Breast epithelium (tissue), 4 donors: Measurements from ENCODE around the gene PEG3. TPM values are rescaled to one million over a fixed set of nuclear protein-coding genes. Genes with fewer than 3 reads are reported as not detected.

ENCODE experiments used
- DNase-seq, 2 donors: peaks; one replicate each; pipeline ENCODE4 v3.0.0-alpha.2; 2019; ENCODE audit warnings: low spot score in 2 of 2
- H3K27ac ChIP-seq, 2 donors: fragments of 200-600 bp; sonication (generic) in 1 of 2; one replicate each; pipeline ENCODE4 v1.5.1; 2016 to 2019; ENCODE audit warnings: mild to moderate bottlenecking in 1 of 2
- H3K27me3 ChIP-seq, 2 donors: fragments of 200-600 bp; sonication (generic) in 1 of 2; one replicate each; pipeline versions ENCODE4 v1.5.1 to v1.6.0; 2017 to 2019; ENCODE audit warnings: control low read depth in 1 of 2, mild to moderate bottlenecking in 1 of 2
- H3K36me3 ChIP-seq: fragments of 200-600 bp; one replicate; pipeline ENCODE4 v1.5.1; 2019
- H3K4me1 ChIP-seq, 2 donors: fragments of 200-600 bp; sonication (generic); one replicate each; pipeline ENCODE4 v1.5.1; 2016 to 2019; ENCODE audit warnings: control low read depth in 1 of 2
- H3K4me3 ChIP-seq, 3 donors: fragments of 200-600 bp; sonication (generic); 1 replicate in 2 of 3; 2 replicates in 1 of 3; pipeline ENCODE4 v1.5.1; 2016 to 2019; ENCODE audit warnings: mild to moderate bottlenecking in 3 of 3, moderate library complexity in 2 of 3
- H3K9me3 ChIP-seq, 2 donors: fragments of 200-600 bp; sonication (generic) in 1 of 2; one replicate each; pipeline ENCODE4 v1.5.1; 2016 to 2019; ENCODE audit warnings: control low read depth in 1 of 2
- CTCF ChIP-seq, 3 donors: fragments of 450-650 bp; IDR thresholded peaks; one replicate each; pipeline ENCODE4 v1.5.1; 2016 to 2017; ENCODE audit warnings: antibody characterized with exemption in 3 of 3, mild to moderate bottlenecking in 3 of 3, moderate library complexity in 3 of 3
- POLR2A ChIP-seq: fragments of 450-650 bp; IDR thresholded peaks from one replicate; pipeline ENCODE4 v1.6.1; 2016; ENCODE audit warnings: antibody characterized with exemption, mild to moderate bottlenecking, moderate library complexity
- POLR2AphosphoS5 ChIP-seq, 3 donors: sonication (generic); formaldehyde crosslinking; IDR thresholded peaks; one replicate each; pipeline ENCODE4 v1.6.1; 2017; ENCODE audit warnings: antibody characterized with exemption in 3 of 3
- intact Hi-C: fragments of 100-400 bp; cut with DNase I; formaldehyde crosslinking; loops from one replicate; pipeline ENCODE4 v1.15.1; 2023; ENCODE audit warnings: low total_unique reads
- total RNA-seq, 3 donors: library from RNA; depleted of rRNA; stranded (reverse); fragments of >200 nt; gene quantifications; one replicate each; pipeline ENCODE4 v1.1.0, GENCODE V29; 2016

Gene PEG3
- total RNA-seq, 3 donors from 2014 or later: 9.1 to 24.0 (median 17.0) TPM

GRCh38 chr19:56811480-56811879 is 29.0 kb downstream of the PEG3 start:
- intact Hi-C loops: no loop called here
- TF ChIP-seq CTCF (IDR thresholded peaks at IDR 0.05) (no peak), POLR2A (no peak), POLR2AphosphoS5 (IDR thresholded peaks at IDR 0.05) (no peak)
- DNase-seq: no peak

GRCh38 chr19:56810260-56810659 is 30.3 kb downstream of the PEG3 start:
- Histone ChIP-seq H3K27ac (no peak overlapping the region), H3K4me1 (no peaks in the 10 kb centered on the region), H3K36me3 (no peaks in the 10 kb centered on the region), H3K9me3 (peaks cover 0 to 12% of the 10 kb centered on the region in 2 donors), H3K27me3 (no peaks in the 10 kb centered on the region), H3K4me3 (no peak overlapping the region)
- intact Hi-C loops: no loop called here
- no peak for DNase-seq
- no peak for TF ChIP-seq POLR2AphosphoS5 (IDR thresholded peaks at IDR 0.05)
- TF ChIP-seq CTCF (IDR thresholded peaks at IDR 0.05): no peak
- no peak for TF ChIP-seq POLR2A

More at GRCh38 chr19:56811480-56811879, 29.0 kb downstream of the PEG3 start:
- no peaks in the 10 kb centered on the region for H3K4me1 ChIP-seq
- H3K4me3 ChIP-seq: no peak overlapping the region
- no peak overlapping the region for H3K27ac ChIP-seq
- no peaks in the 10 kb centered on the region for H3K36me3 ChIP-seq
- peaks cover 0 to 3% of the 10 kb centered on the region in 2 donors for H3K9me3 ChIP-seq
- H3K27me3 ChIP-seq: no peaks in the 10 kb centered on the region

GRCh38 chr19:56808717-56809392 is 31.7 kb downstream of the PEG3 start:
- DNase-seq: no peak
- H3K4me1 ChIP-seq: no peaks in the 10 kb centered on the region
- H3K4me3 ChIP-seq: no peak overlapping the region
- H3K27ac ChIP-seq: no peak overlapping the region
- intact Hi-C loops: no loop called here
- no peaks in the 10 kb centered on the region for H3K36me3 ChIP-seq
- peaks cover 8 to 18% of the 10 kb centered on the region in 2 donors for H3K9me3 ChIP-seq
- TF ChIP-seq POLR2AphosphoS5 (IDR thresholded peaks at IDR 0.05) (no peak), POLR2A (no peak), CTCF (IDR thresholded peaks at IDR 0.05) (no peak)
- no peaks in the 10 kb centered on the region for H3K27me3 ChIP-seq

GRCh38 chr19:56806639-56807038 is 33.9 kb downstream of the PEG3 start:
- H3K4me3 ChIP-seq: no peak overlapping the region
- H3K36me3 ChIP-seq: no peaks in the 10 kb centered on the region
- DNase-seq: no peak
- no peaks in the 10 kb centered on the region for H3K27me3 ChIP-seq
- no peak overlapping the region for H3K27ac ChIP-seq
- intact Hi-C loops: no loop called here
- TF ChIP-seq POLR2A: no peak
- no peak for TF ChIP-seq CTCF (IDR thresholded peaks at IDR 0.05)
- TF ChIP-seq POLR2AphosphoS5 (IDR thresholded peaks at IDR 0.05): no peak
- peaks cover 23 to 37% of the 10 kb centered on the region in 2 donors for H3K9me3 ChIP-seq
- H3K4me1 ChIP-seq: no peaks in the 10 kb centered on the region

Other genes starting within 250 kb of the PEG3 start
- 1 to 10 TPM; 5.4 to 9.8 (median 8.9) TPM for gene ZNF71, start 245.4 kb downstream of the PEG3 start, total RNA-seq
- gene SMIM17, start 197.6 kb downstream of the PEG3 start, total RNA-seq: under 1 TPM in 1 of 3 donors, not detected in 2; 0.33 TPM
- 1 to 10 TPM; 3.6 to 8.0 (median 7.0) TPM for gene ZNF835, start 169.0 kb downstream of the PEG3 start, total RNA-seq
- 1 to 10 TPM in 2 of 3 donors, under 1 TPM in 1; 0.48 to 1.6 (median 1.3) TPM for gene ZIM2, start within 50 bp of the PEG3 start, total RNA-seq